Esophagus muscularis mucosa (tissue), 3 donors: ENCODE measurements around the gene TRIM23.

ENCODE experiments used
- POLR2A ChIP-seq: fragments of 450-650 bp; IDR thresholded peaks from one replicate; pipeline ENCODE4 v1.6.1; 2017; ENCODE audit warnings: antibody characterized with exemption, moderate library complexity, mild to moderate bottlenecking, low read depth
- TF ChIP-seq, protein P1 (sequence below), 3 experiments: fragments of 200-600 bp in 2 of 3; fragments of 450-650 bp in 1 of 3; sonication (generic) in 2 of 3; IDR thresholded peaks; one replicate each; pipeline ENCODE4 v1.5.1; 2017 to 2019; ENCODE audit warnings: antibody characterized with exemption in 3 of 3, mild to moderate bottlenecking in 2 of 3, moderate library complexity in 1 of 3

DNA sequence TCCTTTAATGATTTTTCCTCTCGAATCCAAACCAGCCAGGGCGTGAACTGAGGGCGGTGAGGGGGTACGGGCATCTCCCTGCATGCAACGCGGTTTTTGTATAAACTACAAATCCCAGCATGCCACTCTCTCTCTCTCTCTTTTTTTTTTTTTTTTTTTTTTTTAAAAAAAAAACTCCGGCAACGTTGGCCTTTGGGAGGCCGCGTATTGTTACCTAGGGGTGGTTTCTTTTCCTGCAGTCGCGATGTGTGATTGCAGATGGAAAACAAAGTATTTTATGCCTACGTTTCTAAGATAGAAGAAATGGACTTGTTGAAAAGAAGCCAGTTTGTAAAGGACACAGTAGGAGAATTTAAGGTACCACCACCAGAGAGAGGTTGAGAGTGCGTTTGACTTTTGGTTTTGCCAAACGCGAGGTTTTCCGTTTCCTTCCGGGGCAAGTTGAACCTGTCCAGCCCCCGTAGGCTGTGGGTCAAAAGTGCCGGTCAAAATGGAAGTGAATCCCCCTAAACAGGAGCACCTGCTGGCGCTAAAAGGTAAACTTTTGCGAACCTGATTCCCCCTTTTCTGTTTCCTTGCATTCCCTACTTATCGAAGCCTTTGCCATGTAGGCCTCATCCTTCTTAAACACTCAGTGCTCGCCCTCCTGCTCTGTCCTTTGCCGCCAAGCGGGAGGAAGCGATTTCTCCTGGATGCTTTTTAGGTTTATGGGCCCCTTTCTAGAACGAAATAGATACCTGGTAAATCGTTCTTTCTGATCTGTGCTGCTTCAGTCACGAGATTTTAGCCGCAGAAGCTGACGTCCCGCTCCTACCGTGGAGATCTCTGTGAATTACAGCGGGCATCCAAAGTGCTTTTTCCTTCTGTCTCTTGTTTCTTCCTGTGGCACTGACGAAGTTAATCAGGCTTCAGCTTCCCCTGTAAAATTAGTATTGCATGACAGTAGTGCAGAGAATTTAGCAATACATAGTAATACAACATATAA is 730 bp upstream of the TRIM23 start, which contains the start of the genes SHLD3 and TRAPPC13:
- TF ChIP-seq, protein P1, sequence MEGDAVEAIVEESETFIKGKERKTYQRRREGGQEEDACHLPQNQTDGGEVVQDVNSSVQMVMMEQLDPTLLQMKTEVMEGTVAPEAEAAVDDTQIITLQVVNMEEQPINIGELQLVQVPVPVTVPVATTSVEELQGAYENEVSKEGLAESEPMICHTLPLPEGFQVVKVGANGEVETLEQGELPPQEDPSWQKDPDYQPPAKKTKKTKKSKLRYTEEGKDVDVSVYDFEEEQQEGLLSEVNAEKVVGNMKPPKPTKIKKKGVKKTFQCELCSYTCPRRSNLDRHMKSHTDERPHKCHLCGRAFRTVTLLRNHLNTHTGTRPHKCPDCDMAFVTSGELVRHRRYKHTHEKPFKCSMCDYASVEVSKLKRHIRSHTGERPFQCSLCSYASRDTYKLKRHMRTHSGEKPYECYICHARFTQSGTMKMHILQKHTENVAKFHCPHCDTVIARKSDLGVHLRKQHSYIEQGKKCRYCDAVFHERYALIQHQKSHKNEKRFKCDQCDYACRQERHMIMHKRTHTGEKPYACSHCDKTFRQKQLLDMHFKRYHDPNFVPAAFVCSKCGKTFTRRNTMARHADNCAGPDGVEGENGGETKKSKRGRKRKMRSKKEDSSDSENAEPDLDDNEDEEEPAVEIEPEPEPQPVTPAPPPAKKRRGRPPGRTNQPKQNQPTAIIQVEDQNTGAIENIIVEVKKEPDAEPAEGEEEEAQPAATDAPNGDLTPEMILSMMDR (IDR thresholded peaks at IDR 0.05), result no peak
- no peak for TF ChIP-seq POLR2A
